BLaER1 treated with 17β-estradiol and CSF1 and Interleukin-3, amounts not matched to agents 10 nM and 100 nM (cell line): ENCODE measurements around the gene TMEM202.

Experiments used
- H3K27ac ChIP-seq, 11 experiments: shearing (Covaris generic); formaldehyde crosslinking; 2 replicates each; pipeline ENCODE4 v1.8.1; 2022
- H3K27me3 ChIP-seq, 11 experiments: shearing (Covaris generic); formaldehyde crosslinking; 2 replicates each; pipeline ENCODE4 v1.8.1; 2022
- H3K36me3 ChIP-seq, 11 experiments: shearing (Covaris generic); formaldehyde crosslinking; 2 replicates each; pipeline ENCODE4 v1.8.1; 2022
- H3K4me1 ChIP-seq, 10 experiments: shearing (Covaris generic); formaldehyde crosslinking; 2 replicates each; pipeline ENCODE4 v1.8.1; 2022
- H3K4me2 ChIP-seq, 11 experiments: shearing (Covaris generic); formaldehyde crosslinking; 2 replicates each; pipeline ENCODE4 v1.8.1; 2022
- H3K4me3 ChIP-seq, 10 experiments: shearing (Covaris generic); formaldehyde crosslinking; 2 replicates each; pipeline ENCODE4 v1.8.1; 2022
- H3K9ac ChIP-seq, 11 experiments: shearing (Covaris generic); formaldehyde crosslinking; 2 replicates each; pipeline ENCODE4 v1.8.1; 2022
- H3K9me3 ChIP-seq, 11 experiments: shearing (Covaris generic); formaldehyde crosslinking; replicated peaks in 1 of 11; 2 replicates each; pipeline ENCODE4 v1.8.1; 2022
- H4K20me1 ChIP-seq, 11 experiments: shearing (Covaris generic); formaldehyde crosslinking; 2 replicates each; pipeline ENCODE4 v1.8.1; 2022
- Cebpa-rat ChIP-seq, 11 experiments: shearing (Covaris generic); IDR thresholded peaks; 2 replicates each; pipeline ENCODE4 v1.8.1; 2022

The TMEM202 gene

DNA sequence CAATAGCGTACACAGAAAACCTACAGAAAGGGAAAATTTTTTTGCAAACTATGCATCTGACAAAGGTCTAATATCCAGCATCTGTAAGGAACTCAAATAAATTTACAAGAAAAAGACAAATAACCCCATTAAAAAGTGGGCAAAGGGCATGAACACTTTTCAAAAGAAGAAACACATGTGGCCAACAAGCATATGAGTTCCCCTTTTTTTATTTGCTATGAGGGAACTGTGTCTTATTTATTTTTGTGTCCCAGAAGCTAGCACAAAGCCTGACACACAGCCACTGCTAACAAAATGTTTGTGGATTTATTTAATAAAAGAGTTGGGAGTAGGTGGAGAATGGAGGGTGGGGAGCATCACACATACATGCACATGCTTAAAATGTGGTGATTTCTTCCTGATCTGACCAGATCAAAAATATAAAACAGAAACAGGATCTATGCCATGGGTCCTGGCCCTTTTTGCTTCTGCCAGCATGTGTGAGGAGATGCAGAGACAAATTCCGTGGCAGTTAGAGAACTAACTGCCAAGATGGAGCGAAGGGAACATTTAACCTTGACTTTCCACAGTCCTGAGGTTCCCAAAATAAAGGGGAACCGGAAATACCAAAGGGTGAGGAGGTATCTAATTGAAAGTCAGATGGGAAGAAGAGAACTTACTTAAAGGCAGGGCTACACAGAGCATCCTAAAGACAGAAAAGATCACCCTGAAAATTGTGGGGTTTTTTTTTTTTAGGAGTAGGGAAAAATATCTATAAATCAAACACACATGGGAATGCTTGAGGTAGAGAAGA is at the start of gene TMEM202:
Gene TMEM202, plus strand, starts transcription at position 510 of the 793 bp plus-strand sequence. Its CDS starts 22 bp downstream, at position 532.
- Histone ChIP-seq H3K4me2 (peak within 1 kb of the TSS in 3 of 11 experiments; percentile 26 to 64 (median 50); a peak in 5 of 22 replicates), H3K4me3 (no peak within 1 kb of the TSS), H3K9me3 (peaks cover 0 to 12% (median 0%) of the 10 kb centered on the region in 11 experiments; a peak in 9 of 22 replicates), H3K9ac (peak within 1 kb of the TSS in 1 of 11 experiments; percentile 12; a peak in 1 of 22 replicates), H4K20me1 (no peaks in the 10 kb centered on the region), H3K27ac (no peak within 1 kb of the TSS), H3K27me3 (no peaks in the 10 kb centered on the region), H3K36me3 (no peaks in the 10 kb centered on the region), H3K4me1 (peaks cover 0 to 16% (median 0%) of the 10 kb centered on the region in 10 experiments; a peak in 6 of 20 replicates)
- TF ChIP-seq Cebpa-rat (IDR thresholded peaks at IDR 0.05): no peak

- H3K4me3 ChIP-seq: no peak overlapping the region
- H3K9me3 ChIP-seq: no peaks in the 10 kb centered on the region
- TF ChIP-seq Cebpa-rat (IDR thresholded peaks at IDR 0.05): no peak
- H3K4me2 ChIP-seq: no peak overlapping the region
- peaks cover 17 to 98% (median 37%) of the 10 kb centered on the region in 11 experiments; a peak in 21 of 22 replicates for H4K20me1 ChIP-seq
- no peaks in the 10 kb centered on the region for H3K27me3 ChIP-seq
- H3K27ac ChIP-seq: no peak overlapping the region
- no peak overlapping the region for H3K9ac ChIP-seq
- peaks cover 95 to 100% (median 99%) of the 10 kb centered on the region in 11 experiments for H3K36me3 ChIP-seq
- H3K4me1 ChIP-seq: peaks cover 0 to 27% (median 10%) of the 10 kb centered on the region in 10 experiments; a peak in 12 of 20 replicates
Observed at GRCh38 chr15:72353266-72353665, 44.8 kb upstream of the TMEM202 start.

GRCh38 chr15:72354496-72354895 is 43.6 kb upstream of the TMEM202 start:
- no peaks in the 10 kb centered on the region for H3K27me3 ChIP-seq
- H3K9ac ChIP-seq: no peak overlapping the region
- peaks cover 87 to 100% (median 94%) of the 10 kb centered on the region in 11 experiments for H3K36me3 ChIP-seq
- H3K4me2 ChIP-seq: no peak overlapping the region
- H3K4me1 ChIP-seq: peaks cover 0 to 39% (median 16%) of the 10 kb centered on the region in 10 experiments; a peak in 11 of 20 replicates
- H3K27ac ChIP-seq: no peak overlapping the region
- no peak overlapping the region for H3K4me3 ChIP-seq
- peaks cover 18 to 98% (median 50%) of the 10 kb centered on the region in 11 experiments for H4K20me1 ChIP-seq
- H3K9me3 ChIP-seq: no peaks in the 10 kb centered on the region
- TF ChIP-seq Cebpa-rat (IDR thresholded peaks at IDR 0.05): no peak

DNA sequence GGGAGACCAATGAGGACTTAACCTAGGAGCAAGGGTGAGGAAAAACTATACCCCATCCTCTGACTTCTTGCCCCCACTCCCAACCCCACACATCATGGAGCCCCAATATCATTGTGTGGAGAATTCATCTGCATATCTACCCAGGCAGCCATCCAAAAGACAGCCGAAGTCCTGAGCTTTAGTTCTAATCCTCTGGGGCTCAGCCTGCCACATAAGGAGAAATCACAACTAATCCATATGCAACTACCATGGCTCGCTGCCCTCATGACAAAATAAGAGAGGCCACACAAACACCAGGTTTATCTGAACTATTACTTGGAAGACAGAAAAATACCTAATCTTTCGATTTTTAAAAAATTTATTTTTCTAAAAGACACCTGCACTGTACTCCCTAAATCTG is 40.0 kb upstream of the TMEM202 start:
- Histone ChIP-seq H3K9me3 (no peaks in the 10 kb centered on the region), H3K4me1 (peaks cover 0 to 74% (median 19%) of the 10 kb centered on the region in 10 experiments; a peak in 12 of 20 replicates), H3K4me2 (peak overlapping the region in 4 of 11 experiments; percentile 16 to 82 (median 76); a peak in 7 of 22 replicates), H3K27me3 (no peaks in the 10 kb centered on the region), H3K27ac (peak overlapping the region in 1 of 11 experiments; percentile 35; a peak in 1 of 22 replicates), H3K4me3 (no peak overlapping the region), H4K20me1 (peaks cover 35 to 100% (median 81%) of the 10 kb centered on the region in 11 experiments), H3K9ac (no peak overlapping the region), H3K36me3 (peaks cover 61 to 86% (median 73%) of the 10 kb centered on the region in 11 experiments)
- no peak for TF ChIP-seq Cebpa-rat (IDR thresholded peaks at IDR 0.05)

DNA sequence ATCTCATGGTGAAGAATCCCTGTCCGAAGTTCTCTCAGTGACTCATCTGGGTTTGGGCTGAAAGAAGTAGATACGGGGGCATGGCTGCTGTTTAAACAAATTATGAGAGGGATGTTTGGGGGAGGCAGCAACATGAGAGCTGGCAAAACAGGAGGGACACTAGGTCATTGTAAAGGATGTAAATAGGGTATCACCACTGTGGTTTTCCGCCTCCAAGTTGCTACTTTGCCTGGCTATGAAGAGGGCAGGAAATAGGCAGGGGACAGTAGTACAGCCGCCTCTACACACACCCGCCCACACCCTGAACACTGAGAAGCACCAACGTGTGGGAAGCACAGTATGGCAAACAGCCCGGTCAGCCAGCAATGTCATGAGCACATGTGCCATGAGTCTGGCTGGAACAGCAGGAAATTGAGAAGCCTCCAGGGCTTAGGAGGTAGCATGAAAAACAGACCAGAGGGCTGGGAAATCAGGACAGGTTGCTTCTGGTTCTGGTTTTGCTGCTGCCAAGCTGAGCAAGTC is 39.4 kb upstream of the TMEM202 start:
- no peak for TF ChIP-seq Cebpa-rat (IDR thresholded peaks at IDR 0.05)
- peaks cover 0 to 79% (median 19%) of the 10 kb centered on the region in 10 experiments; a peak in 12 of 20 replicates for H3K4me1 ChIP-seq
- H3K27ac ChIP-seq: peak overlapping the region in 5 of 11 experiments; percentile 10 to 35 (median 21); a peak in 5 of 22 replicates
- H4K20me1 ChIP-seq: peaks cover 35 to 100% (median 82%) of the 10 kb centered on the region in 11 experiments
- H3K4me2 ChIP-seq: peak overlapping the region in 5 of 11 experiments; percentile 31 to 82 (median 75); a peak in 9 of 22 replicates
- H3K36me3 ChIP-seq: peaks cover 59 to 85% (median 73%) of the 10 kb centered on the region in 11 experiments
- peak overlapping the region in 1 of 11 experiments; percentile 36; a peak in 3 of 22 replicates for H3K9ac ChIP-seq
- no peaks in the 10 kb centered on the region for H3K9me3 ChIP-seq
- H3K4me3 ChIP-seq: no peak overlapping the region
- H3K27me3 ChIP-seq: no peaks in the 10 kb centered on the region

DNA sequence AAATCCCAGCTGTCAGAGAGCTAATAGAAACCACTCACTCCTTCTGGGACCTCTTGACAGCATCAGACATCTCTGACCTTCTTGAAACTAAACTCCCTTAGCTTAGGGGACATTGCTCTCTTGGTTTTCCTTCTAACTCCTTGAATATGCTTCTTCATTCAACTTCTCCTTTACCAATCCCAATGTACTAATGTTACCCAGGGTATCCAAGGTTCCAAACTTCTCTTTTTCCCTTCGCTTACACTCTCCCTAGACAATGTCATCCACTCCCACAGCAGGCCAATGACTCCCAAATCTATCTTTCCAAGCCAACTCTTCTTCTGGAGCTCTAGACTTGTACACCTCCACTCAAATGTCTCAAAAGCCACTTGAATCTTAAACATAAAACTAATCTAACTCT is 36.9 kb upstream of the TMEM202 start:
- H3K27ac ChIP-seq: no peak overlapping the region
- H3K36me3 ChIP-seq: peaks cover 38 to 70% (median 50%) of the 10 kb centered on the region in 11 experiments
- TF ChIP-seq Cebpa-rat (IDR thresholded peaks at IDR 0.05): no peak
- no peak overlapping the region for H3K9ac ChIP-seq
- peaks cover 6 to 87% (median 34%) of the 10 kb centered on the region in 10 experiments for H3K4me1 ChIP-seq
- no peak overlapping the region for H3K4me3 ChIP-seq
- H4K20me1 ChIP-seq: peaks cover 39 to 100% (median 77%) of the 10 kb centered on the region in 11 experiments
- no peaks in the 10 kb centered on the region for H3K9me3 ChIP-seq
- H3K27me3 ChIP-seq: no peaks in the 10 kb centered on the region
- peak overlapping the region in 4 of 11 experiments; percentile 18 to 82 (median 76); a peak in 6 of 22 replicates for H3K4me2 ChIP-seq

- peaks cover 0 to 100% (median 36%) of the 10 kb centered on the region in 11 experiments; a peak in 18 of 22 replicates for H4K20me1 ChIP-seq
- no peaks in the 10 kb centered on the region for H3K27me3 ChIP-seq
- H3K9me3 ChIP-seq: no peaks in the 10 kb centered on the region
- H3K4me1 ChIP-seq: peaks cover 33 to 87% (median 61%) of the 10 kb centered on the region in 10 experiments
- peak overlapping the region in 9 of 11 experiments; percentile 66 to 100 (median 80); a peak in 17 of 22 replicates for H3K27ac ChIP-seq
- H3K4me2 ChIP-seq: peak overlapping the region; percentile 62 to 96 (median 85)
- H3K4me3 ChIP-seq: 0 out of 20 replicates have a peak overlapping the region, but pooled peaks of 1 of the 10 experiments have one; percentile 18
- TF ChIP-seq Cebpa-rat (IDR thresholded peaks at IDR 0.05): peak in 1 of 11 experiments; percentile 28; a peak in 1 of 22 replicates
- H3K36me3 ChIP-seq: peaks cover 30 to 60% (median 42%) of the 10 kb centered on the region in 11 experiments
- peak overlapping the region in 2 of 11 experiments; percentile 31 to 43; a peak in 2 of 22 replicates for H3K9ac ChIP-seq
Observed at GRCh38 chr15:72365844-72366243, 32.3 kb upstream of the TMEM202 start.

DNA sequence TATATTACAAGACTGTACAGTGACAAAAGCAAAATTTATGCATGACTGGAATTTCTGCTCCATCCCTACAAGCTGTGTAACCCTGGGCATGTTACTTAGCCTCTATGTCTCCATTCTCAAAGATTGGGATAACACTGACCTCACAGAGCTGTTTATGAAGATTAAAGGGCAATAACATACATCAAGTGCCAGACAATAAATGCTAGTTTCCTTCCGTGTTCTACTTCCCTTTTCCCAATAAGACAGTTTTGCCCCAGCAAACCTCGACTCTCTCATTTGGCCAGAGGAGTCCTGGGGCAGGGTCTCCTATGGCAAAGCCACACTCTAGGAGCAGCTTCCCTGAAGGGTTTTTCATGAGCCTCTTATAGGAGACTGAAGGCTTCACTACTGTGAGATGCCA is 29.8 kb upstream of the TMEM202 start:
- Histone ChIP-seq H3K4me1 (peaks cover 41 to 88% (median 84%) of the 10 kb centered on the region in 10 experiments), H3K36me3 (peaks cover 22 to 61% (median 38%) of the 10 kb centered on the region in 11 experiments; a peak in 21 of 22 replicates), H3K4me2 (peak overlapping the region; percentile 6 to 96 (median 85); a peak in 20 of 22 replicates), H3K9ac (peak overlapping the region in 9 of 11 experiments; percentile 21 to 77 (median 70); a peak in 16 of 22 replicates), H3K27me3 (no peaks in the 10 kb centered on the region), H3K27ac (peak overlapping the region in 9 of 11 experiments; percentile 66 to 100 (median 83); a peak in 19 of 22 replicates), H3K9me3 (no peaks in the 10 kb centered on the region), H3K4me3 (peak overlapping the region in 6 of 10 experiments; percentile 16 to 44 (median 28); a peak in 9 of 20 replicates), H4K20me1 (peaks cover 0 to 100% (median 13%) of the 10 kb centered on the region in 11 experiments; a peak in 15 of 22 replicates)
- no peak for TF ChIP-seq Cebpa-rat (IDR thresholded peaks at IDR 0.05)
